SK-N-DZ (cell line): Measurements from ENCODE around the gene LRRC27.
"Not testable (repeated sequence)": the region's sequence is repeated elsewhere in the genome, so short reads cannot be mapped to it uniquely, and the experiment has no call there.

Experiments used
- DNase-seq: peaks from one replicate; pipeline ENCODE4 v3.0.0-alpha.2; 2015; ENCODE audit warnings: low spot score

Gene LRRC27

GRCh38 chr10:132373241-132373955, 41.4 kb downstream of the LRRC27 start:
- DNase-seq: no peak

DNA sequence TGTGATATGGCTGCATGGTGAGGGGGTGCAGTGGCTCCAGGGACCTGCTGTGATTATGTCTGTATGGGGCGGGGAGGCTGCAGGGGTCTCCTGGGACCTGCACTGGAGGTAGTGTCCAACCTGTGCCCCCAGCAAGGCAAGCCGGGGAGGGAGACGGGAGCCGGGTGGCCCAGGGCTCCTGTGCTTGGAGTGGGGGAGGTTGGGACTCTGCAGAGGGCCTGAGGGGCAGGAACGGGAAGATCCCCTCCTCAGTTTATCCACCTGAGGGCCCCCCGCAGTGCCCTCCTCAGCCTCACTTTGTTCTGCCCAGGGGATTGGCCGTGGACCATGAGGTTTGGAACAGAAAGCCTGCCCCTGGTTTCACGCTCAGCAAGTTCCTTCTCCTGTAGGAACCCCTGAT, 42.2 kb downstream of the LRRC27 start:
- DNase-seq: no peak

- no peak for DNase-seq
These were observed 42.6 kb downstream of the LRRC27 start for GRCh38 chr10:132374612-132375011.

DNA sequence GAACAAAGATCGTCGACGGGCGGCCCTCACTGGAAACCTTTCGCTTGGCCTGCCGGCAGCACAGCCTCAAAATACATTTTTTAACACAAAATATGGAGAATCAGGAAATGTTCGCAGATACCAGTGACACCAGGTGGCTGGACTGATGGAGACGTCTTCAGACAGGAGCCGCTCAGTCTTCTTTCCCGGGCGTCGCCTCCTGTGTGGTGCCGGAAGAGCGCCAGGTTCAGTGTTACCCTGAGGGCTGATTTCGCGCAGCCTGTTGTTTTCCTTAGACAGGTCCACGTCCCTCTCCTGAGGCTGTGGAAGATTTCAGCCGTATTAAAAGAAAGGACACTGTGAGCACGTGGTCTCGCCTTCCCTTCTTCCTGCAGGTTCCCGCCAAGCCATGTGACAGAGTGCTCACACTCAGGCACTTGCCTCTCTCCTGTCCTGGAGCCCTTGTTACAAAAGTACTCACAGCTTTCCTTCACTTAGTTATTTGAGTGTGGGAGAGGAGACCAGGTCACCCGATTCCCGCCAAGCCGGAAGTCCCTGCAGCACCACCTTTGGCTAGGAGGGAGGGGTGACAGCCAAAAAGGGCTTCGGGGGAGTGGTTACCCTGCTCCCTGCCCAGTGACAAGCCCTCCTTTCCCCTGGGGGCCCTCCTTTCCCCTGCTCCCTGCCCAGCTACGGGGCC, 43.3 kb downstream of the LRRC27 start:
- no peak for DNase-seq

- DNase-seq: no peak
These were observed 43.9 kb downstream of the LRRC27 start for GRCh38 chr10:132375795-132376297.

DNA sequence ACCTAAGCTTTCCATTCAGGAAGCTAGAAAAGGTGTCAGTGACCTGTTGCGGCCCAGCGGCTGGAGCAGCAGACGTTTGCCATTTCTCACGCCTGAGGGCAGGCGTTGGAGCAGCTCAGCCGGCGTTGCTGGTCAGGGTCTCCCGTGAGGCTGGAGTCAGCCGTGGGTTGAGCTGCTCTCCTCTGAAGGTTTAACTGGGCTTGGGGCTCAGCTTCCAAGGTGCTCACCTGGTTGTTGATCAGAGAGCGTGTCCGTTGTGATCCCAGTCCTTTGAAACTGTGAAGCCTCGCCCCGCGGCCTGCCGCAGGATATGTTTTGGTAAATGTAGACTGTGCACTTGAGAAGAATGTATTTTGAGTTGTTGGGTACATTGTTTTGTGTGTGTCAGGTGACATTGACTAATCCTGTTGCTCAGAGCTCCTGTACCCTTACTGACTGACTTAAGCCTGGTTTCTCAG, 44.4 kb downstream of the LRRC27 start:
- no peak for DNase-seq

GRCh38 chr10:132377326-132377725, 45.3 kb downstream of the LRRC27 start:
- no peak for DNase-seq

- DNase-seq: not testable (repeated sequence)
These were observed 47.0 kb downstream of the LRRC27 start for GRCh38 chr10:132379026-132379425.

DNA sequence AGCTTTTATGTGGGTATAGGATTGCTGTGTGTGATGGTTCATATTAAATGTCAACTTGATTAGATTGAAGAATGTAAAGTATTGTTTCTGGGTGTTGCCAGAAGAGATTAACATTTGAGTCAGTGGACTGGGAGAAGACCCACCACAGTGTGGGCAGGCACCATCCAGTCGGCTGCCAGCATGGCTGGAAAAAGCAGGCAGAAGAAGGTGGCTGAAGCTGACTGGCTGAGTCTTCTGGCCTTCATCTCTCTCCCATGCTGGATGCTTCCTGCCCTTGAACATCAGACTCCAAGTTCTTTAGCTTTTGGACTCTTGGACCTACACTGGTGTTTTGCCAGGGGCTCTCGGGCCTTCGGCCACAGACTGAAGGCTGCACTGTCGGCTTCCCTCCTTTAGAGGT, 49.0 kb downstream of the LRRC27 start:
- not testable (repeated sequence) for DNase-seq

- no peak for DNase-seq
These were observed 49.7 kb downstream of the LRRC27 start for GRCh38 chr10:132381741-132382140.

GRCh38 chr10:132382231-132382922, 50.4 kb downstream of the LRRC27 start:
- no peak for DNase-seq

- DNase-seq: no peak
These were observed 51.1 kb downstream of the LRRC27 start for GRCh38 chr10:132383101-132383500.

DNA sequence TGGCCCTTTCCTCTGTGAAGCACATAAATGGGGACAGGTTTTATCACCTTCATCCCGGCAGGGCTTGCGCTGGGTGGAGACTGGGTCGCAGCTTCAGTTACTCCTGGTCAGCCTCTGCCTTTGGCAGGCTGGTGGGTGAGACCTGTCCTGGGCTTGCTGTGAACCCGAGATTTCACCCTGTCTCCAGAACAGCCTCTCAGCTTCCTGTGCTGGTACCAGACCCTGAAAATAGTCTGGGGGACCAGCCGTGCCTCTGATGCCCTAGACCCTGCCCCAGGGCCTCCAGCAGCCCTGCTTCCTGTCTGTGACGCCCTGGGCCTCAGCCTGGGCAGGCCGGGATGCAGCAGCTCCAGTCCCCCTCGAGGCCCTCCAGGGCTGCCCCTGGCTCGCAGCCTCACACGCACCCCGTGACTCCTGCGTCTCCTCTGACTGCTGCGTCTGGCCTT, 51.8 kb downstream of the LRRC27 start:
- no peak for DNase-seq

DNA sequence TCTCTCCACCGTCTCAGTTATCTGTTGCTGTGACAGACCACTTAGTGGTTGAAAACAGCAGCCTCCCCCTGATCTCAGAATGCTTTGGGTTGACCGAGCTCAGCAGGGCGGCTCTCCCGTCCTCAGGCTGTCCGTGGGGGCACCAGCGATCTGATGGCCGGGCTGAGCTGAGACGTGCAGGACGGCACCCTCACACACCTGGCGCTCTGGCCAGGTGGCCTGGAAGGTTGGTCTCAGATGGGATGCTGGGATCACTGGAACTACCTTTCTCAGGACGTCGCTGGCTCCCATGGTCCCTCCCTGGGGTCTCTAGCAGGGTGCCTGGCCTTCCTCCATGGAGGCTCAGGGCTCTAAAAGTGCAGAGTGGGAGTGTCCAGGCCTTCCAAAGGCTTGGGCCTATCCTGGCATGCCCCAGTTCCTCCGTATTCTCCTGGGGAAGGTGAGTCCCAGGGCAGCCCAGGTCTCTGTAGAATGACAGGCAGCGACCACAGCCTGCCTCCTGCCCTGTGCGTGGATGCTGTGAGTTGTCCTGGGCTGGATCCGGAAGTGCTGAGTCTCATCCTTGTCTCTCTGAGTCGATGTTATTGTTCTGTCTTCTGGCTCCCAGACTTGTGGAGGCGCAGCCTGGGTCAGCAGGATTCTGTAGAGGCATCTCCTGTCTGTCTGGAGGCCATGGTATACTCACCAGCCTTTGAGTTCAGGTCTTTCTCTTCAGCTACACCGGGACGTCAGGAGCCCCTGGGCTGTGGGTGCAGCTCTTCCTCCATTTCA, 52.8 kb downstream of the LRRC27 start:
- DNase-seq: no peak

- no peak for DNase-seq
These were observed 53.3 kb downstream of the LRRC27 start for GRCh38 chr10:132385389-132385667.

DNA sequence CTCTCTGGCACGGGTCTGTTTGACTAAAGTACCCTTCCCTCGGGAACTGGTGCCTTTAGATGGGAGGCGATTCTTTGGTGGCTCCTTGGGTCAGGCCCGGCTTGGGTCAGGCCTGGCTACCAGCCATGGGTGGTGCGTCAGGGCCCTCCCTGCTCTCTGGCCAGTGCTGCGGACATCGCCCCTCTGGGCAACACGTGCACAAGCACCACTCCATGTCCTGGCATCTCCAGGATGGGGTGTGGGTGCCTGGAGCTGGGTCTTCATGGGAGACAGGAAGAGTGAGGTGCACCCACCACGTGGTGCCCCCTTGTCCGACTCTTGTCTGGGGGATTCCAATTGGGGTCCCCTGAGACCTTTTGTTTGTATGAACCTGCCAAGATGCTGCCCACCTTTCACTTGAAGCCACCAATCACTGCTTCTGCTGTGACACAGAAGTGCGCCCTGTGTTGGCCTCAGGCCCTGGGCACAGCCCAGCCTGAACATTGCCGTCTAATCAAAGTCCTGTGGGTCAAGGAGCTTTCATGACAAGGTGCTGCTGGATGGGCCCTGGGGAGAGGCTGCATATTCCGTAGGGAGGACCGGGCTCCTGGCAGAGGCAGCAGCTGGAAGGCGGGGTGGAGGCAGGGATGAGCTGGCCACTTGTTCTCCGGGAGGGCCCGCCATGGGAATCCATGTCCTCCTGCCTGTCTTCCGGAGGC, 53.9 kb downstream of the LRRC27 start:
- no peak for DNase-seq

GRCh38 chr10:132386419-132386831, 54.4 kb downstream of the LRRC27 start:
- DNase-seq: no peak

GRCh38 chr10:132386896-132387295, 54.9 kb downstream of the LRRC27 start:
- not testable (repeated sequence) for DNase-seq

DNA sequence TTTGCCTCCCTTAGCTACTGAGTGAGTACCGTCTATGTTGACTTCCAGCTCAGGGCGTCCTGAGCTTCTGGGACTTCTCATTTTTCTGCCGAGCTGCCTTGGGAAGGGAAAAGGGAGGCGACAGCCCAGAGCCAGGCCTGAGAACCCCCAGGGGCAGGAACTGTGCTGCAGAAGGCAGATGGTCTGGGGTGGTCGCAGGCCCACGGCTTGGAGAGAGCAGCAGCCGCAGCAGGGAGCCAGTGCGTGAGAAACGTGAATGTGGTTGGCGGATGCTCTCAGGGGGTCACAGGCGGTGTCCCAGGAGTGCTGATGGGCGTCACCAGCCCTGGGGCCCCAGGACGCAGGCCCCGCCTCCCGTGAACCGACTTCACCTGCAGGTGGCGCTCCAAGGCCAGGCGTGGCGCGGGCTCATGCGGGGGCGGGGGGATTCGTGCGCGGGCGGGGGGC, 55.8 kb downstream of the LRRC27 start:
- DNase-seq: peak; percentile 74

- DNase-seq: no peak
These were observed 57.0 kb downstream of the LRRC27 start for GRCh38 chr10:132388891-132389432.
